Mononuclear cell (primary cell): ENCODE data around the gene KCNQ1. TPM values are rescaled to one million over a fixed set of nuclear protein-coding genes. Genes with fewer than 3 reads are reported as not detected.
A peak's percentile ranks its signal among the peaks of the same experiment; 100 is the strongest.

ENCODE experiments used
- H3K27me3 ChIP-seq: 2 replicates; pipeline ENCODE4 v1.6.0; 2011; ENCODE audit warnings: low read length, control low read depth; ENCODE audit not compliant: insufficient read depth
- H3K4me1 ChIP-seq: 2 replicates; pipeline ENCODE4 v1.5.1; 2011; ENCODE audit warnings: mild to moderate bottlenecking, low read length, control low read depth; ENCODE audit not compliant: insufficient read depth
- H3K4me3 ChIP-seq: 2 replicates; pipeline ENCODE4 v1.5.1; 2011; ENCODE audit warnings: mild to moderate bottlenecking, low read length, moderate library complexity
- H3K9me3 ChIP-seq: 2 replicates; pipeline ENCODE4 v1.5.1; 2011; ENCODE audit warnings: low read depth, mild to moderate bottlenecking, control low read depth, low read length
- total RNA-seq: library from RNA; depleted of rRNA; stranded (reverse); fragments of >200 nt; gene quantifications from one replicate; pipeline ENCODE4 v1.2.3, GENCODE V29; 2012

Gene KCNQ1
- 12.7 TPM for total RNA-seq

GRCh38 chr11:2444821-2445745 is at the start of gene KCNQ1:
Gene KCNQ1 (plus strand): TSS chr11:2445008. CDS start chr11:2445099, 91 bp downstream.
- Histone ChIP-seq H3K27me3 (no peaks in the 10 kb centered on the region), H3K4me3 (peak within 1 kb of the TSS; percentile 49), H3K4me1 (peaks cover 45% of the 10 kb centered on the region), H3K9me3 (no peaks in the 10 kb centered on the region)

- peaks cover 23% of the 10 kb centered on the region for H3K4me1 ChIP-seq
- H3K9me3 ChIP-seq, result no peaks in the 10 kb centered on the region
- H3K4me3 ChIP-seq, result no peak overlapping the region
- no peaks in the 10 kb centered on the region for H3K27me3 ChIP-seq
Measured at GRCh38 chr11:2395211-2395730, 49.5 kb upstream of the KCNQ1 start.

GRCh38 chr11:2395856-2396255 is 49.0 kb upstream of the KCNQ1 start:
- no peaks in the 10 kb centered on the region for H3K27me3 ChIP-seq
- H3K4me3 ChIP-seq, result no peak overlapping the region
- H3K9me3 ChIP-seq, result no peaks in the 10 kb centered on the region
- peaks cover 20% of the 10 kb centered on the region for H3K4me1 ChIP-seq

GRCh38 chr11:2396471-2396870 is 48.3 kb upstream of the KCNQ1 start:
- H3K4me1 ChIP-seq, result peaks cover 26% of the 10 kb centered on the region
- H3K27me3 ChIP-seq, result no peaks in the 10 kb centered on the region
- H3K4me3 ChIP-seq, result no peak overlapping the region
- H3K9me3 ChIP-seq, result no peaks in the 10 kb centered on the region

GRCh38 chr11:2397005-2397404 is 47.8 kb upstream of the KCNQ1 start:
- no peak overlapping the region for H3K4me3 ChIP-seq
- H3K4me1 ChIP-seq, result peaks cover 31% of the 10 kb centered on the region
- no peaks in the 10 kb centered on the region for H3K9me3 ChIP-seq
- no peaks in the 10 kb centered on the region for H3K27me3 ChIP-seq

GRCh38 chr11:2398664-2399355 is 46.0 kb upstream of the KCNQ1 start:
- Histone ChIP-seq H3K9me3 (no peaks in the 10 kb centered on the region), H3K4me1 (peaks cover 31% of the 10 kb centered on the region), H3K27me3 (no peaks in the 10 kb centered on the region), H3K4me3 (no peak overlapping the region)

GRCh38 chr11:2399488-2400068 is 45.2 kb upstream of the KCNQ1 start:
- H3K4me3 ChIP-seq, result peak overlapping the region; percentile 62
- peaks cover 28% of the 10 kb centered on the region for H3K4me1 ChIP-seq
- no peaks in the 10 kb centered on the region for H3K9me3 ChIP-seq
- H3K27me3 ChIP-seq, result no peaks in the 10 kb centered on the region

GRCh38 chr11:2400069-2400761 is 44.6 kb upstream of the KCNQ1 start, which contains the start of gene TSSC4:
Gene TSSC4 (plus strand): TSS chr11:2400750. CDS start chr11:2402634, 1,884 bp downstream.
- no peaks in the 10 kb centered on the region for H3K9me3 ChIP-seq
- no peaks in the 10 kb centered on the region for H3K27me3 ChIP-seq
- H3K4me3 ChIP-seq, result peak within 1 kb of the TSS; percentile 100
- peaks cover 26% of the 10 kb centered on the region for H3K4me1 ChIP-seq

GRCh38 chr11:2400762-2401435 is 43.9 kb upstream of the KCNQ1 start:
- peak overlapping the region; percentile 100 for H3K4me3 ChIP-seq
- H3K27me3 ChIP-seq, result no peaks in the 10 kb centered on the region
- H3K4me1 ChIP-seq, result peaks cover 26% of the 10 kb centered on the region
- no peaks in the 10 kb centered on the region for H3K9me3 ChIP-seq

- H3K9me3 ChIP-seq, result no peaks in the 10 kb centered on the region
- H3K27me3 ChIP-seq, result no peaks in the 10 kb centered on the region
- peaks cover 26% of the 10 kb centered on the region for H3K4me1 ChIP-seq
- peak overlapping the region; percentile 100 for H3K4me3 ChIP-seq
Measured at GRCh38 chr11:2401436-2401984, 43.3 kb upstream of the KCNQ1 start.

- no peaks in the 10 kb centered on the region for H3K27me3 ChIP-seq
- H3K9me3 ChIP-seq, result no peaks in the 10 kb centered on the region
- no peak overlapping the region for H3K4me3 ChIP-seq
- peaks cover 26% of the 10 kb centered on the region for H3K4me1 ChIP-seq
Measured at GRCh38 chr11:2402106-2402505, 42.7 kb upstream of the KCNQ1 start.

GRCh38 chr11:2402890-2403645 is 41.7 kb upstream of the KCNQ1 start:
- Histone ChIP-seq H3K9me3 (no peaks in the 10 kb centered on the region), H3K4me1 (peaks cover 26% of the 10 kb centered on the region), H3K4me3 (no peak overlapping the region), H3K27me3 (no peaks in the 10 kb centered on the region)

GRCh38 chr11:2404735-2405196 is 40.0 kb upstream of the KCNQ1 start:
- H3K27me3 ChIP-seq, result no peaks in the 10 kb centered on the region
- H3K9me3 ChIP-seq, result no peaks in the 10 kb centered on the region
- peaks cover 15% of the 10 kb centered on the region for H3K4me1 ChIP-seq
- no peak overlapping the region for H3K4me3 ChIP-seq
